HepG2 (cell line): Measurements from ENCODE around the gene CENPP. TPM values are rescaled to one million over a fixed set of nuclear protein-coding genes. Genes with fewer than 3 reads are reported as not detected.
A peak's percentile ranks its signal among the peaks of the same experiment; 100 is the strongest.

ENCODE experiments used
- ATAC-seq: fragments of 200-7000 bp; cut with Tn5 transposase; 3 replicates; pipeline ENCODE4 v1.9.1; 2020; ENCODE audit warnings: mild to moderate bottlenecking, moderate library complexity
- BruUV-seq: library from RNA; stranded (reverse); fragments of 400-500 nt; replicated peaks from 2 replicates; lab custom pipeline; 2021; lab: Mats Ljungman, UMichigan
- CTCF ChIA-PET: fragments of 300-600 bp; formaldehyde crosslinking; extraction: SDS; loops from one replicate; lab custom pipeline; 2021; ENCODE audit warnings: low total read pairs, inconsistent platforms, low intra/inter-chr PET ratio; lab: Yijun Ruan, JAX
- POLR2A ChIA-PET: fragments of 350-600 bp; sonication (Branson Sonifier 250); formaldehyde crosslinking; loops from one replicate; lab custom pipeline; 2020; ENCODE audit warnings: antibody characterized with exemption, inconsistent platforms; lab: Yijun Ruan, JAX
- DNase-seq: peaks from one replicate; pipeline ENCODE4 v3.0.0-alpha.2; 2015; ENCODE audit warnings: low spot score
- FAIRE-seq: peaks from 3 replicates; lab custom pipeline; 2011; peaks lifted over from hg19 to GRCh38; lab: Jason Lieb, UNC
- H2AFZ ChIP-seq: one replicate; pipeline ENCODE4 v1.6.1; 2011; ENCODE audit warnings: low read length, inconsistent platforms
- H3K27ac ChIP-seq: fragments of 300-600 bp; 3 replicates; pipeline ENCODE4 v1.8.0; 2011; ENCODE audit warnings: mixed run types, mild to moderate bottlenecking, mixed read lengths, low read length, inconsistent platforms; ENCODE audit not compliant: insufficient read depth; ENCODE audit errors: extremely low read length
- H3K27me3 ChIP-seq, 2 experiments: fragments of 200-600 bp in 1 of 2; 2 replicates in 1 of 2; 3 replicates in 1 of 2; pipeline versions ENCODE4 v1.6.0 to v1.8.0; 2011; ENCODE audit warnings: low read length in 2 of 2, mild to moderate bottlenecking in 2 of 2, moderate library complexity in 2 of 2, inconsistent platforms in 1 of 2; ENCODE audit not compliant: insufficient read depth in 2 of 2, control insufficient read depth in 1 of 2
- H3K36me3 ChIP-seq, 2 experiments: fragments of 200-600 bp in 1 of 2; replicated peaks in 1 of 2; 2 replicates in 1 of 2; 3 replicates in 1 of 2; pipeline versions ENCODE4 v1.5.1 to v1.8.0; 2011; ENCODE audit warnings: low read length in 2 of 2, inconsistent platforms in 1 of 2; ENCODE audit not compliant: insufficient read depth in 2 of 2, control insufficient read depth in 1 of 2
- H3K4me1 ChIP-seq: 2 replicates; pipeline ENCODE4 v1.5.1; 2012; ENCODE audit warnings: low read length, inconsistent platforms; ENCODE audit not compliant: insufficient read depth
- H3K4me2 ChIP-seq: 2 replicates; pipeline ENCODE4 v1.6.0; 2011; ENCODE audit warnings: low read depth, low read length, inconsistent platforms
- H3K4me3 ChIP-seq, 3 experiments: fragments of 200-600 bp in 1 of 3; sonication (generic), shearing (Covaris generic) in 1 of 3; replicated peaks in 1 of 3; 2 replicates each; pipeline ENCODE4 v1.5.1; 2011 to 2016; ENCODE audit warnings: low read length in 3 of 3, inconsistent platforms in 2 of 3, low read depth in 2 of 3, mild to moderate bottlenecking in 2 of 3, control low read depth in 1 of 3, mixed read lengths in 1 of 3; ENCODE audit not compliant: insufficient read depth in 1 of 3
- H3K79me2 ChIP-seq: one replicate; pipeline ENCODE4 v1.6.1; 2011; ENCODE audit warnings: low read length, inconsistent platforms; ENCODE audit not compliant: insufficient read depth
- H3K9ac ChIP-seq: 2 replicates; pipeline ENCODE4 v1.6.0; 2011; ENCODE audit warnings: mild to moderate bottlenecking, low read depth, low read length, inconsistent platforms; ENCODE audit not compliant: insufficient read depth
- H3K9me3 ChIP-seq: 2 replicates; pipeline ENCODE4 v1.5.1; 2012; ENCODE audit warnings: mild to moderate bottlenecking, low read length
- H4K20me1 ChIP-seq: 2 replicates; pipeline ENCODE4 v1.6.0; 2011; ENCODE audit warnings: inconsistent platforms, mild to moderate bottlenecking, low read length, moderate library complexity; ENCODE audit not compliant: insufficient read depth
- PITX1 ChIP-seq: sonication (generic); formaldehyde crosslinking; IDR thresholded peaks from 2 replicates; pipeline ENCODE4 v1.5.1; 2020; ENCODE audit warnings: mild to moderate bottlenecking, missing genetic modification reagents
- ZNF484 ChIP-seq: sonication (generic); formaldehyde crosslinking; IDR thresholded peaks from 2 replicates; pipeline ENCODE4 v1.5.1; 2020; ENCODE audit warnings: mild to moderate bottlenecking, low read depth, missing genetic modification reagents, borderline replicate concordance
- ZNF775 ChIP-seq: sonication (generic); formaldehyde crosslinking; IDR thresholded peaks from 2 replicates; pipeline ENCODE4 v1.4.0; 2020; ENCODE audit warnings: missing genetic modification reagents, mild to moderate bottlenecking, moderate library complexity, borderline replicate concordance
- WGBS: methylation state at CpG from one replicate; pipeline ENCODE4 v1.1.6; 2017; ENCODE audit warnings: low lambda C conversion rate; 5-methylcytosine and 5-hydroxymethylcytosine counted together
- in situ Hi-C: cut with HindIII; loops from 2 replicates; pipeline ENCODE4 v1.10.0; 2017; ENCODE audit warnings: low pct_unique_long_range_greater_than_20kb; ENCODE audit not compliant: extremely low pct_ligation_motif_present
- intact Hi-C: fragments of 100-400 bp; cut with micrococcal nuclease; formaldehyde crosslinking; loops from one replicate; pipeline ENCODE4 v1.10.0; 2022; ENCODE audit not compliant: unreplicated experiment
- polyA plus RNA-seq, 8 experiments: library from polyadenylated mRNA; depleted of rRNA in 3 of 8; stranded (reverse) in 7 of 8; unstranded in 1 of 8; fragments of >200 nt; fragmentation: Illumina TruSeq in 4 of 8; extraction: Trizol in 4 of 8; gene quantifications; 2 replicates each; pipeline versions ENCODE4 v1.2.1 to v1.2.3, GENCODE V29; 2011 to 2016; ENCODE audit warnings: low read depth in 4 of 8, missing spikeins in 1 of 8, mixed read lengths in 1 of 8; ENCODE audit not compliant: insufficient read depth in 1 of 8
- total RNA-seq, 5 experiments: library from RNA; depleted of rRNA; stranded (reverse); fragments of >200 nt; fragmentation: Illumina TruSeq; extraction: Trizol; gene quantifications; 2 replicates each; pipeline ENCODE4 v1.2.3, GENCODE V29; 2016; ENCODE audit warnings: low read depth in 1 of 5
- TF ChIP-seq, protein P1 (sequence below): sonication (generic); formaldehyde crosslinking; IDR thresholded peaks from 2 replicates; pipeline ENCODE4 v1.5.1; 2020; ENCODE audit warnings: missing genetic modification reagents, mild to moderate bottlenecking, borderline replicate concordance

The CENPP gene
- total and polyA plus RNA-seq, 2 of the 13 experiments (the other 11 are each of a cell fraction or from before 2014, with no cell fraction given): 2.0 to 11.4 TPM

- peaks cover 7 to 40% of the 10 kb centered on the region in 2 experiments; a peak in 4 of 5 replicates for H3K36me3 ChIP-seq
- intact Hi-C loops: no loop called here
- peak overlapping the region; percentile 93 for H3K9ac ChIP-seq
- H3K27me3 ChIP-seq: no peaks in the 10 kb centered on the region; a peak in 1 of 5 replicates
- H4K20me1 ChIP-seq: peaks cover 28% of the 10 kb centered on the region
- no peak for FAIRE-seq
- peak overlapping the region; percentile 99 for H3K4me2 ChIP-seq
- peak; percentile 50 for ATAC-seq
- in situ Hi-C loops: no loop called here
- no peaks in the 10 kb centered on the region for H3K9me3 ChIP-seq
- no peak overlapping the region for H2AFZ ChIP-seq
- DNase-seq: peak; percentile 9
- peak overlapping the region; percentile 85 for H3K27ac ChIP-seq
- peaks cover 42% of the 10 kb centered on the region for H3K79me2 ChIP-seq
- peak overlapping the region; percentile 60 to 78 (median 72) for H3K4me3 ChIP-seq
- CTCF ChIA-PET: no interaction called here
- BruUV-seq: no TSS peak
- TF ChIP-seq, protein P1, sequence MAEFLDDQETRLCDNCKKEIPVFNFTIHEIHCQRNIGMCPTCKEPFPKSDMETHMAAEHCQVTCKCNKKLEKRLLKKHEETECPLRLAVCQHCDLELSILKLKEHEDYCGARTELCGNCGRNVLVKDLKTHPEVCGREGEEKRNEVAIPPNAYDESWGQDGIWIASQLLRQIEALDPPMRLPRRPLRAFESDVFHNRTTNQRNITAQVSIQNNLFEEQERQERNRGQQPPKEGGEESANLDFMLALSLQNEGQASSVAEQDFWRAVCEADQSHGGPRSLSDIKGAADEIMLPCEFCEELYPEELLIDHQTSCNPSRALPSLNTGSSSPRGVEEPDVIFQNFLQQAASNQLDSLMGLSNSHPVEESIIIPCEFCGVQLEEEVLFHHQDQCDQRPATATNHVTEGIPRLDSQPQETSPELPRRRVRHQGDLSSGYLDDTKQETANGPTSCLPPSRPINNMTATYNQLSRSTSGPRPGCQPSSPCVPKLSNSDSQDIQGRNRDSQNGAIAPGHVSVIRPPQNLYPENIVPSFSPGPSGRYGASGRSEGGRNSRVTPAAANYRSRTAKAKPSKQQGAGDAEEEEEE: no peak
- 0 out of 2 replicates have a peak, but pooled peaks have one; percentile 7 for TF ChIP-seq PITX1 (CRISPR knock-in tag)
- peak; percentile 21; the same call in 1 of the 2 replicates for TF ChIP-seq ZNF775 (CRISPR knock-in tag)
- TF ChIP-seq, all 625 proteins: peak for 2
- H3K4me1 ChIP-seq: peaks cover 36% of the 10 kb centered on the region
- POLR2A ChIA-PET: interaction anchor here (1.5 kb wide), 1 partner anchor 155 kb away, joined by 5 read pairs; no protein-coding TSS in a partner anchor
- WGBS: 2% methylated on average over 13 of the region's 13 CpGs
Measured at GRCh38 chr9:92294297-92294676, 31.5 kb upstream of the CENPP start.

DNA sequence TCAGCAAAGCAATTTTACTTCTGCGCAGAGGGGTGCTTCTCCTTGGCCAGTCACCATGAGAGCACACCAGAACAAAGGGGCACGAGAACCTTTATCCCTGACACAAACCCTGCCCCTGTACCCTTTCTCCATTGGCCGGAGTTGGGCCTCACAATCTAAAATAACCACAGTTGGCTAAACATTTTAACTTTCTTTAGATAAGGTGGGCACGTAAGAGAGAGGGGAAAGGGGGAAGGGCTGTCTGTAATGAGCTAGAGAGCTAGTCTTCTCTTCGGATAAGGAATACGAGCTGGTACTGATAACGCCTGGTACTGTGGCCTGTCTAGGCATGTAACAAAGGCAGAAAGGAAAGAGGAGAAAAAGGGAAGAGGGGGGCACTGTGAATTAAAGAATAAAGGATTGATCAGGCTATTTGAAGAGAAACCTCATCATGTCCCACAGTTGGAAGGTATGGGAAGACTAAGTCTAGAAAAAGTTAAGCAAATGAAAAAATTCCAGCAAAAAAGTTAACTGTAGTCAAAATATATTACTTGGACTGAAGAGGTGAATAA, 30.4 kb upstream of the CENPP start:
- Histone ChIP-seq H3K36me3 (peaks cover 7 to 38% of the 10 kb centered on the region in 2 experiments; a peak in 4 of 5 replicates), H3K27me3 (no peaks in the 10 kb centered on the region; a peak in 1 of 5 replicates), H2AFZ (no peak overlapping the region), H3K4me1 (peaks cover 36% of the 10 kb centered on the region), H3K9ac (no peak overlapping the region), H3K79me2 (peaks cover 32% of the 10 kb centered on the region), H3K9me3 (no peaks in the 10 kb centered on the region), H4K20me1 (peaks cover 17% of the 10 kb centered on the region), H3K27ac (no peak overlapping the region), H3K4me3 (no peak overlapping the region), H3K4me2 (no peak overlapping the region)
- BruUV-seq: no TSS peak
- no peak for TF ChIP-seq ZNF484 (CRISPR knock-in tag)
- in situ Hi-C loops: no loop called here
- no peak for FAIRE-seq
- DNase-seq: no peak
- intact Hi-C loops: no loop called here
- POLR2A ChIA-PET: interaction anchor here (0.6 to 1.5 kb wide), 2 partner anchors 31 to 157 kb away, joined by 3 to 5 read pairs; partner anchors contain the start of gene CENPP
- CTCF ChIA-PET: no interaction called here
- no peak for ATAC-seq
- WGBS: 97% methylated on average over 7 of the region's 7 CpGs
